ENCODE measurements around the gene CAMK2D. TPM values are rescaled to one million over a fixed set of nuclear protein-coding genes. Genes with fewer than 3 reads are reported as not detected.
A peak's percentile ranks its signal among the peaks of the same experiment; 100 is the strongest.

The CAMK2D gene
- total RNA-seq, 1 experiment from 2014 or later: 15.4 TPM

DNA sequence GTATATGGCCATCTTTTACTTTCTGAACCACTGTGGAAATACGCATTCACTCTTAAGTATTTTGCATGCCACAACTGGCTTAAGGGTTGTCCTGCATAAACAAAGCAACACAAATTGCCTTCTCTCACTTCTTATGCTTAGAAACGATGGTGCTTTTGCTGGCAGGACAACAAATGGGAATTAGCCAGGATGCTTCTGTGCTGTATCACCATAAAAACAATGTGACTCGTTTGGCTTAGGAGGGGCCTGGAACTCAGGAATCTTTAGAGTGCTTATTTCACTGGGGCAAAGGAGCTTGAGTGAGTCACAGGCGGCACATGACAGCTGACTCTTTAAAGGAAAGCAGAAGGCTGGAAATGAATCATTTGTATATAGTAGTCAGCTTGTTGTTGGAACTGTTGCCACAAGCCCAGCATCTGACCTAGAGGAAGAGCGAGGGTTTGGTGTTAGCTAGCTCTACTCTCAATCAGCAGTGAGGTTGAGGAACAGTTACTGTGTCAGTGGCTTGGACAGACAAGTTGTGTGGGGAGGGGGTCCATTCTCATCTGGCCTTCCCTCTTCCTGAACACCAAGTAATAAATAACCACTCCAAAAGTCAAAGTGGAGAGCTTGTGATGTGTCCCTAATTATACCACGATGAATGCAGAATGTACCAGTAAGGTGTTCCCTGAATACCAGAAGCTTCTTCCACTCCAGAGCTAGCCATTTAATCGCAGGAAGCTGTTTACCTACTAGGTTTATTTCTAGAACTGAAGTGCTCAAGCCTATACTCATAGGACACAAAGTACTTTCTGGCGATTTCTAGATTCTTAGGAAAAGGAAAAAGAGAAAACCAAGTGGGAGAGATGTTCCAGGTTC, 293.1 kb downstream of the CAMK2D start:
- POLR2A ChIA-PET (ENCODE audit: unreplicated experiment): interaction anchor here (0.5 to 0.7 kb wide), 4 partner anchors 9 to 871 kb away, joined by 3 to 16 read pairs (median 4); no protein-coding TSS in a partner anchor
- no peaks in the 10 kb centered on the region for H3K9me2 ChIP-seq (replicated peaks; ENCODE audit: low read length)
- H4K20me1 ChIP-seq (ENCODE audit: low read length): no peaks in the 10 kb centered on the region
- H2AFZ ChIP-seq (ENCODE audit: low read length): 0 out of 2 replicates have a peak overlapping the region, but pooled peaks have one; percentile 6
- H3K27me3 ChIP-seq (ENCODE audit: low read length): no peaks in the 10 kb centered on the region
- BruUV-seq (replicated peaks): TSS peak; percentile 88
- H3K4me2 ChIP-seq (ENCODE audit: low read length): peak overlapping the region; percentile 78
- H3K4me3 ChIP-seq (ENCODE audit: low read length): peak overlapping the region; percentile 46; the same call in 1 of the 2 replicates
- H3K27ac ChIP-seq (ENCODE audit: low read length): peak overlapping the region; percentile 87
- no peaks in the 10 kb centered on the region for H3K9me3 ChIP-seq (ENCODE audit: low read length)
- intact Hi-C loops (cut with micrococcal nuclease): loop anchor here (1.0 to 10.0 kb wide), 5 partner anchors 22 to 294 kb away; no protein-coding TSS in a partner anchor
- DNase-seq (peak; percentile 93), ATAC-seq (peak; percentile 96)
- peaks cover 26% of the 10 kb centered on the region for H3K4me1 ChIP-seq (ENCODE audit: insufficient read depth, low read length)
- H3F3A ChIP-seq (ENCODE audit: low read length, unreplicated experiment): peaks cover 5% of the 10 kb centered on the region
- no peak for TF ChIP-seq EZH2phosphoT487 (IDR thresholded peaks at IDR 0.05; ENCODE audit: borderline replicate concordance, low read length)
- TF ChIP-seq, protein P1, sequence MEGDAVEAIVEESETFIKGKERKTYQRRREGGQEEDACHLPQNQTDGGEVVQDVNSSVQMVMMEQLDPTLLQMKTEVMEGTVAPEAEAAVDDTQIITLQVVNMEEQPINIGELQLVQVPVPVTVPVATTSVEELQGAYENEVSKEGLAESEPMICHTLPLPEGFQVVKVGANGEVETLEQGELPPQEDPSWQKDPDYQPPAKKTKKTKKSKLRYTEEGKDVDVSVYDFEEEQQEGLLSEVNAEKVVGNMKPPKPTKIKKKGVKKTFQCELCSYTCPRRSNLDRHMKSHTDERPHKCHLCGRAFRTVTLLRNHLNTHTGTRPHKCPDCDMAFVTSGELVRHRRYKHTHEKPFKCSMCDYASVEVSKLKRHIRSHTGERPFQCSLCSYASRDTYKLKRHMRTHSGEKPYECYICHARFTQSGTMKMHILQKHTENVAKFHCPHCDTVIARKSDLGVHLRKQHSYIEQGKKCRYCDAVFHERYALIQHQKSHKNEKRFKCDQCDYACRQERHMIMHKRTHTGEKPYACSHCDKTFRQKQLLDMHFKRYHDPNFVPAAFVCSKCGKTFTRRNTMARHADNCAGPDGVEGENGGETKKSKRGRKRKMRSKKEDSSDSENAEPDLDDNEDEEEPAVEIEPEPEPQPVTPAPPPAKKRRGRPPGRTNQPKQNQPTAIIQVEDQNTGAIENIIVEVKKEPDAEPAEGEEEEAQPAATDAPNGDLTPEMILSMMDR (conservative IDR thresholded peaks at IDR 0.05; ENCODE audit: low read depth, low read length): no peak
- TF ChIP-seq EZH2 (IDR thresholded peaks at IDR 0.05; ENCODE audit: low read length, unreplicated experiment): no peak
- peak overlapping the region; percentile 65 for H3K9ac ChIP-seq (ENCODE audit: low read length)
- no peaks in the 10 kb centered on the region for H3K79me2 ChIP-seq (ENCODE audit: low read length)
- H3K36me3 ChIP-seq (ENCODE audit: low read depth, low read length): no peaks in the 10 kb centered on the region
- CTCF ChIA-PET: interaction anchor here (1.0 kb wide), 1 partner anchor 74 kb away, joined by 5 read pairs; no protein-coding TSS in a partner anchor

DNA sequence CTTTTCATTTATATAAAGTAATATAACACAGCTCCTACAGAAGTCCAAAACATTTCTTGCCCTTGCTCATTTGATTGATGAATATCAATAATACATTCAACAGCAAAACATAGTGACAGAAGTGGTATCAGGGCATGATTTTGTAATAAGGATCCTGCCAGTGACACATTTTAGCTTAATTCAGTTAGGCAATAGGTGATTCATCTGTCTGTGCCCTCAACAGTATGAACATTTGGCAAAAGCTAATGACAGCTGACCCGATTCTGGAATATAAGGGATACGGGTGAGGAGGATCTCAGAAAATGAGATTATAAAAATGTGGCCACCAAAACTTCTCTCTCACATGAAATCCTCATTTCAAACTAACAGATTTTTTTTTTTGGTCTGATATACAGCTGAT, 294.0 kb downstream of the CAMK2D start:
- Histone ChIP-seq H3K9me2 (replicated peaks; ENCODE audit: low read length) (no peaks in the 10 kb centered on the region), H4K20me1 (ENCODE audit: low read length) (no peaks in the 10 kb centered on the region), H3F3A (ENCODE audit: low read length, unreplicated experiment) (peaks cover 5% of the 10 kb centered on the region), H3K4me3 (ENCODE audit: low read length) (peak overlapping the region; percentile 46; the same call in 1 of the 2 replicates), H3K27me3 (ENCODE audit: low read length) (no peaks in the 10 kb centered on the region), H3K9me3 (ENCODE audit: low read length) (no peaks in the 10 kb centered on the region), H3K36me3 (ENCODE audit: low read depth, low read length) (no peaks in the 10 kb centered on the region), H3K79me2 (ENCODE audit: low read length) (no peaks in the 10 kb centered on the region), H3K4me1 (ENCODE audit: insufficient read depth, low read length) (peaks cover 26% of the 10 kb centered on the region), H3K4me2 (ENCODE audit: low read length) (peak overlapping the region; percentile 78), H3K27ac (ENCODE audit: low read length) (peak overlapping the region; percentile 87), H3K9ac (ENCODE audit: low read length) (peak overlapping the region; percentile 65), H2AFZ (ENCODE audit: low read length) (0 out of 2 replicates have a peak overlapping the region, but pooled peaks have one; percentile 6)
- ChIA-PET POLR2A (ENCODE audit: unreplicated experiment) (interaction anchor here (0.6 to 0.7 kb wide), 2 partner anchors 22 to 872 kb away, joined by 3 to 5 read pairs; no protein-coding TSS in a partner anchor), CTCF (interaction anchor here (1.0 kb wide), 1 partner anchor 73 kb away, joined by 5 read pairs; no protein-coding TSS in a partner anchor)
- intact Hi-C loops (cut with micrococcal nuclease): loop anchor here (5.0 to 10.0 kb wide), 2 partner anchors 77 to 170 kb away; no protein-coding TSS in a partner anchor
- peak; percentile 25 for ATAC-seq
- BruUV-seq (replicated peaks): no TSS peak
- TF ChIP-seq, protein P1 (conservative IDR thresholded peaks at IDR 0.05; ENCODE audit: low read depth, low read length): no peak
- TF ChIP-seq EZH2phosphoT487 (IDR thresholded peaks at IDR 0.05; ENCODE audit: borderline replicate concordance, low read length) (no peak), EZH2 (IDR thresholded peaks at IDR 0.05; ENCODE audit: low read length, unreplicated experiment) (no peak)
- peak; percentile 59 for DNase-seq
